Measurements from ENCODE around the gene POU3F1.

The POU3F1 gene

DNA sequence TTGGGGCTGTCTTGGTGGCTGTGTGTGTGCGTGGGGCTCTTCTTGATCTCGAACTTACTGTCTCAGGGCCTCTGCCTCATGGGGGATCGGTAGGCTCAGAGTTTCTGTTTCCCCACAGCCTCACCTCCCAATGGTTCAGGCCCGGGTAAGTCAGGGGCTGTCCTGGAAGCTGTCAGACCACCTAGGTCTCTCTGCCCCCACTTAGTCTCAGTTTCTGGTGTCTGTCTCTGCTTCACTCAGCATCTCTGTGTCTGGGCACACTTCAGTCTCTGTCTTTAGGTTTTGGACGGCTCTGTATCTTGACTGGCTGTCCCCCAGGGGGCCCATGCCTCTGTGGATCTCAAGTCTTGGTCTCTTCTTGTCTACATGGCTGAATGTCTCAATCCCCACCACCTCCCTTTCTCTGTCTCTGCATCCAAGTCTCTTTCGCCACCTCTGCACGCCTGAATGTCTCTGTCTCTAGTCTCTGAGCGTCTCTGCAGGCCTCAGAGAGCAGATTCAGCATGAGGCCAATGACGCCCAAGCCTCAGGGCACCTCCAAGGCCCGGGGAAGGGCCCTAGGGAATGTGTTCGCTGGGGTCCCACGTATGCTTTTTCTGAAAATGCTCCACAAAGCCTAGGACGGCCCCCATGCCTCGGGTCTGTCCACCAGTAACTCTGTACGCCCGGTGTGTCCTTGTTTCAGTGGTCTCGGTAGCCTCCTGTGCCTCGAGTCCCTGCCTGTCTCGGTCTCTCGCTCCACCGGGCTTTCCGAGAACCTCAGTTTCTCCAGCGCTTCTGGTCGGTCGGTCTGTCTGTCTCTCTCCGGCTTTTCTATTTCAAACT is 42.1 kb downstream of the POU3F1 start:
- DNase-seq (ENCODE audit: low spot score) = no peak

DNA sequence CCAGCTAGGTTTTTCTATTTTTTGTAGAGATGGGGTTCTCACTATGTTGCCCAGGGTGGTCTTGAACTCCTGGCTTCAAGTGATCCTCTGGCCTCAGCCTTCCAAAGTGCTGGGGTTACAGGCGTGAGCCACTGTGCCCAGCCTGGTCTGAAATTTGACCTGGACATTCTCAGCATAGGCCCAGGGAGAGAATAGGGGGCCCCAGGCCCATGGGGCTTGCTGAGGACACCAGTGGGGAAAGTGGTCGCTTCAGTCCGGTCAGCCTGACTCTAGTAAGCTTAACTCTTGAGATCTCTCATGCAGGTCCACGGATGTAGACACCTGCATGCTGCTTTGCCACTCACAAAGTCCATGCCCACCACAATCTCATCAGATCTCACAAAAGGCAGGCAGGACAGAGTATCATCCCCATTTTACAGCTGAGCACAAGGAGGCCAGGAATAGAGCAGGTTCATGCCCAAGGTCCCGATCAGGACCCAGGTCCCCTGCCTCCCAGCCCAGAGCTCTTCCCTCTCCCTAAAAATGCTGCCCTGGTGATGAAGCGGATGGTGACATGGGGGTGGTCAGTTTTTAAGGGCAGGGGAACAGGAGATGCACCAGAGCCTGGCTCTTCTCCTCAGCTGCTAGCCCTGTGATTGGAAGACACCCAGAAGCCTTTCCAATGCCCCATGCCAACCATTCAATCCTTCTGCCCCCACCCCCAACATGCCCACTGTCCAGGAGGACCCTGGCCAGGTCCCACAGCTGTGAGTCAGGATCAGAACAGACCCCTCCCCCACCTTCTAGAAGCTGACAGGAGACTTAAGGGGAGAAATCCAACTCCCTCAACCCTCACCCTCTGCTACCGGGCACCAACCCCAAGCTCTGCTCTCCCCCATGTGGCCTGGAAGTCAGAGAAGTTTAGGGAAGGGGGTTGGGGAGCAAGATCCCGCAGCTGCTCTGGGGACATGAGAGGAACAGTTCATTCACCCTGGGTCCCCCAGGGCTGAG is 43.0 kb downstream of the POU3F1 start:
- DNase-seq (ENCODE audit: low spot score) = no peak

DNA sequence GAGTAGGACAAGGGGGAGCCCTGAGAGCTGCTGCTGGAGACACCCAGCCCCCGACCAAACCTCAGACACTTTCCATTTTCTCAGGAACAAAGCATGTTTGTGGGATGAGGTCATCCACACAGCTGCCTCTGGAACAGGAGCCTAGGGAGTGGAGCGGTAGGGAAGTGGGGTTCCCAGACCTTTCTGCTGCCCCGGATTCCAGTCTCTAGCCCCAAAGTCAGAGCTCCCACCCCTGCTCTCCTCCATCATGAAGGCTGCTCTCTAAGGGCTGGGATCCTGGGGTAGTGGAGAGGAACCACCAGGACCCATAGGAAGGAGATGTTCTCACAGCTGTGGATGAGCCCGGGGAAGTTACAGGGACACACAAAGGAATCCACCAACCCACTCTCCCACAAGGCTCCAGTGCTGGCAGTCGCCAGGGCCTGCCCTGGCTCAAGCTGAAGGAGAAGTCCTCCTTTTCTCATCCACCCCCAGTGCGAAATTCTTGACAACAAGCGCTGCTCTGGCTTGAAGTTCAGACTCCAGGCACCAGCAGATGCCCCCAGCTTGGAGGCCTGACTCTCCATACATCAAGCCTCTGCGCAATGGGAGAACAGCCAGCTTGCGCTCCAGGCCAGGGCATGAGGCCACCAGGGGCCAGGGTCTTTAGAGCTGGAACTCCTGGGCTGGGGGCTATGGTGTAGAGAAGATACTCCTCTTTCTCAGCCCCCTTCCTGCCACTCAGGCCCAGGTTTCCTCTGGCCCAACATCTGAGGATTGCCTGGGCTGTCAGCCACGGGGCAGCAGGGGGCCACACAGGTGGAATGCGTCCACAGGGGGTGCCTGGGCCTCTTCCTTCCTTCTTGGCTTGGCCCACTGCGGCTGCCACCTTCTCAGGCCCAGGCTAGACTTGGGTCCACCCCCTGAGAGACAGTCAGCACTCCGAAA is 45.8 kb downstream of the POU3F1 start:
- no peak for DNase-seq (ENCODE audit: low spot score)

DNA sequence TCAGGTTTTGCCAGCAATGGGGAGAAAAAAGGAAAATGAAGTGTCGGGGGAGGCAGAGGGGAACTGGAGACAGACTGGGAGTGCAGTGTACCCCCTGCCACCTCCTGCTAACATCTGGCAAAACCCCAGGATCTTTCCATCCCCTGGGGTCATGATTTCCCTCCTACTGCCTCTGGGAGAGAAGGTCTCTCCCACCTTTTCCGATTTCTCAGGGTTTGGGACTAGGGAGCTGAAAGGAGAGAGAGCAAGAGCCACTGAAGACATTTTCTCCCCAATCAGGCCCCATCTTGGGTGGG is 46.4 kb downstream of the POU3F1 start:
- DNase-seq (ENCODE audit: low spot score) = no peak

DNA sequence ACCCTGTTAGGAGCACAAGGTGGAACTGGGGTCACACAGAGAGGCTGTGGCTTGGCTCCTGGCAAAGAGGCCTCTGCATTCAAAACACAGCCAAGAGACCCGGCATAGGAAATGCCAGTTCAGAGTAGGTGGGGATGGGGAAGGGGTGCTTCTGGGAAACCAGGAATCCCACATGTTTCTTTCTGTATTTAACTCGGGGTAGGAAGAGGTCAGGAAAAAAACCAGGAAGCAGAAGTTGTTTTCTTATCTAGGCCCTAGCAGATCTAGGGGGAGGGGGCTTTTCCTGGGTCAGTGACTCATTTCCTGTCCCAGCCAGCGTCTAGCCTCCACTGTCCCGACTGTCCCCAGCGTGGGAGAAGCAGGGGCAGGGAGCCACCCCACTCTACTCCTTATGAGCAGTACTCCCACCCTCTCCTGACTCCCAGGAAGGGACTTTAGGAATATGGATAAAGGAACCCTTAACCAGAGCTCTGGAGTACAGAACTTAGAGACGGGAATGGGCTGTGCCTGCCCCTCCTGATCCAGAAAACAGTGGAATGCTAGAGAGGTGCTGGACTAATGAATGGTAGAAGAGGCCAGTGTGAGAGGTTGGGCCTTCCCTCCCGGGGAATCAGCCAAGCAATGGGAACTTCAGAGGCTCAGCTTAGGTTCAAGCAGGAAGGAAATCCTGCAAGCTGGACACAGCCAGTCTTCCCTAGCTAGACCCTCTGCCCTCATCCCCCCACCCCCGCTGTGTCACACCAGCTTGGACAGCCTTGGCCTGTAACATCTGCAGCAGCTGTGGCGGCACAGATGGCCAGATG is 47.0 kb downstream of the POU3F1 start:
- DNase-seq (ENCODE audit: low spot score) = no peak

DNA sequence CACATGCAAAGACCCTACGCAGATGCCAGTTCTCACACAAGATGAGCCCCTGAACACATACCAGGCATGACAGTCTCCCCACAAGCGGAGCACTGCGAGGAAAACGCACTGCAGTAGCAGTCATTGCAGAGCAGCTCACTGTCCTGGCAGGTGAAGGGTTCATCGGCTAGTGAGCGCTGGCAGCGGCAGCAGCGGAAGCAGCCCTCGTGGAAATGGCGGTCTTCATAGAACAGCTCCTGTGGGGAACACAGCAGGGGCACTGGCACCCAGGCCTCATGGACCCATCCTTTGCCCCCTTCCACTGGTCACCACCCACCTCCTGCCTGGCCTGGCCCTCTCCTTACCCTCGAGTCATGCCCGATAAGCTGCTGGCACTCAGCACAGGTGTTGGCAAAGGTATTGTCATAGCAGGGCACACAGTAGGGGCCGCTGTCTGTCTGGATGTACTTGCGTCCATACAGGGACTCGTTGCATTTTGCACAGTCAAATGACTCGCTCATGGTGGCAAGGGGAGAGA is 47.6 kb downstream of the POU3F1 start:
- DNase-seq (ENCODE audit: low spot score) = no peak

DNA sequence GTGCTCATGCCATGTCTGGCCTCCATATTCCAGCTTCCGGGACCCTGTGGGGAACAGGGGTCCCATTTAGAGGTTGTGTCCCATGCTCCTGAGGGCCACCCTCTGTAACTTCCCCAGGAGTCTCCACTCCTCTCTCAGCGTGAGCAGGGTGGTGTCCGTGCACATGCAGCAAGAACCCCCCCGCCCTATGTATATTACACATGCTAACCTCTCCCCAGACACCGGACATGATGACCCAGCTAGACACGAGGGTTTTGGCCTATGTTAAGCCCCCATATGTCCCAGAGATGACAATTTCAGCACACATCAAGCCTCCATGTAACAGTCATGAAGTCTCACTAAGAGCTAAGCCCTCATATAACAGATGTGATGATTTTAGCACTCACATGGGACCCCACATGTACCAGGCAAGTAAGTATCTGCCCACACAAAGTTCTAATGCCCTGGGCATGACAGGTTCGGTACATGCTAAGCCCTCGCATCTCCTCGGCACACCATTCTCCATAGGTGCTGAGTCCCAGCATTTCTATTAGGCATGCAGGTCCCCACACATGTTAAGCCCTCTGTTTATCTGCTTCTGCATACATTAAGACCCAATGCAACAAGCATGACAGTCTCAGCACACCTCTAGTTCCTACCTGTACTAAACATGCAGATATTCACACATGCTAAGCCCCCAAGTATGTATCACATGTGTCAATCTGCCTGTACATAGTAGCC is 48.3 kb downstream of the POU3F1 start:
- no peak for DNase-seq (ENCODE audit: low spot score)

DNA sequence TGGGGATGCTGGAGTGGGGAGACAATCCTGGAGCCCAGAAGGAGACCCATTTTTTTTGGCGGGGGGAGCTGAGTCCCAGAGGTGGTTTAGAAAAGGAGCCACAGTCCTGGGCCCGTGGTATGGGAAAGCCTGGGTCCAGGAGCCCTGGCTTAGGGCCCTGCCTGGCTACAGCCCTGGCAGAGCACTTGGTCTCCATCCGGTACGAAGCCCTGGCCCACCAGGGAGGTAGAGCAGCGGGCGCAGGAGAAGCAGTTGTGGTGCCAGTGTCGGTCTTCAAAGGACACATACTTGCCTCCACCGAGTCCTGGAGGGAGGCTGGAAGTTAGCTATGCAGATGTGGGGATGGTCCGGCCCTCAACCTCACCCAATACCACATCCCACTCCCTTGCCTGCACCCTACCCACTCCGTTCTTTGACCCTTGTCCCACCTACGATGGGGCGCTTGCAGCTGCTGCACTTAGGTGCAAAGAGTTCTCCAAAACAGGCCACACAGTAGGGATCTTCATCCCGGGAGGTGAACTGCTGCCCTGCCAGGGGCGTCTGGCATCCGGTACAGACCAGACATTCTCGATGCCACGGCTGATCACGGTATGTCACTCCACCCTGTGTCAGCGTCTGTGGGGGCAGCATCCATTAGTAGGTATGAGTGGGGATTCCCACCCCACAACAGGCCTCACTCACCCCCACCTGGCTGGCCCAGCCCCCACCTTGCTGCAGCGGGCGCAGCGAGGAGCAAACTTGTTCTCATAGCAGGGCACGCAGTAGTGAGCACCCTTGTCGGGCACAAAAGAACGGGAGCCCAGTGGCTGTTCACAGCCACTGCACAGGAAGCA is 49.1 kb downstream of the POU3F1 start:
- DNase-seq (ENCODE audit: low spot score) = no peak

DNA sequence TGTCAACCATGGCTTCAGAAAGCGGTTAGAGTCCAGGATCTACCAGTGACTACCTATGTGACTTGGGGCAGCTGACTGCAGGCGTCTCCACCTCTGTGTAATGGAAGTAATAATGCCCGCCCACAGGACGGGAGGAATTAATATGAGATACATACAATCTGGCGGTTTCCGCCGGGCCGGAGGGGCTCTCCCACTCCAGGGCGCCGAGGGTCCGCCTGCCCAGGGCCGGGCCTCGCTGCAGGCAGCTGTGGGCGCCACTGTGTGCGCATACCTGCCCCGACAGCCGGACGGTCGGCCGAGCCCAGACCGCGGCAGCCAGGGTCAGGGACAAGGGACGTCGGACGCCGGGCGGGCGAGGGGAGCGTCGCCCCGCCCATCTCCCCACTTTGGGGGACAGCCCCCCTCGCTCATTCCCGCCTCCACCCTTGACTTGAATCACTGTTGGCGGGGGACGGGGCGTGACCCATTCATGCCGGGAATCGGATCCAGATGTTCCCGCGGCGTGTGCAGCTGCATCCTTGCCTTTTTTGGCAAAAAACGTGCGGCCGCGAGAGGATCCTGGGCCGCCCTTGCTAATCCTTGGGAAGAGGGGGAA is 50.7 kb downstream of the POU3F1 start:
- DNase-seq (ENCODE audit: low spot score) = no peak

DNA sequence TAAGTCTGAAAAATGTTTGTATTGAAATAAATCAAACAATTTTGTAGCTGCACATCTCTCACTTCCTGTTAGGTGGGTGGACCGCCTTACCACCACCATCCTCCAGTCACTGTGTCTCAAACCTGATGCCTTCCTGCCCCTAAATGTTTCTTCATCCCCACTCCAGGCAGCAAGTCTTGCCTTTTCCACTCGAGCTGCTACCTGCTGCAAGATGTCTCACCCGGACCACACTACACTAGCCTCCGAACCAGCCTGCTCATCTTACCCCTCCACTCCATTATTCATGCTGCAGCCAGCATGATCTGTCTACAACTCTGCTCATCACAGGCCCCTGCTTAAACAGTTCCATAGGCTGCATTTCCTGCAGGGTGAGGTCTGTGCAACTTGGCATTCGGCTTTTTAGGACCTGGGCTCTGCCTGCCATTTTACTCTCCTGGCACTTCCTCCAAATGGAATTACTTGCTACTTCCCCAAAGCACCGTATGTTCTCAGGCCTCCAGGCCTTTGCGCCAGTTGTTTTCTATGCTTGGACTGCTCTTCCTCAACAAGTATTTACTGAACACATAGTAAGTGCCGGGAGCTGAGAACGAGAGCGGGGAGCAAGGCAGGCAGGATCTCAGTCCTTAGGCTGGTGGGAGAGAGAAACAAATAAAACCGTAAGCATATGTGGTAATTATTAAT is 51.6 kb downstream of the POU3F1 start:
- DNase-seq (ENCODE audit: low spot score) = no peak
